A549 (cell line): Measurements from ENCODE around the gene REEP6. TPM values are rescaled to one million over a fixed set of nuclear protein-coding genes. Genes with fewer than 3 reads are reported as not detected.

Experiments used
- ATAC-seq, 2 experiments: fragments of 200-7000 bp in 1 of 2; fragments of >200 bp in 1 of 2; cut with Nextera tagmentation in 1 of 2; cut with Tn5 transposase in 1 of 2; 3 replicates each; pipeline versions ENCODE4 v1.8.0 to v1.9.1; 2018 to 2020; ENCODE audit warnings: mild to moderate bottlenecking in 1 of 2, moderate library complexity in 1 of 2
- CTCF ChIA-PET: fragments of 300-600 bp; sonication (Branson Sonifier 250); formaldehyde crosslinking; extraction: SDS; loops from one replicate; lab custom pipeline; 2021; ENCODE audit warnings: antibody characterized with exemption, inconsistent platforms; lab: Yijun Ruan, JAX
- POLR2A ChIA-PET: fragments of 350-600 bp; formaldehyde crosslinking; extraction: SDS; loops from one replicate; lab custom pipeline; 2021; ENCODE audit warnings: antibody characterized with exemption, inconsistent platforms; lab: Yijun Ruan, JAX
- DNase-seq, 2 experiments: peaks; one replicate each; pipeline versions ENCODE4 v3.0.0 to v3.0.0-alpha.2; 2011 to 2016; ENCODE audit warnings: low read depth in 1 of 2, low spot score in 1 of 2
- FAIRE-seq: peaks from 2 replicates; lab custom pipeline; 2011; peaks lifted over from hg19 to GRCh38; lab: Jason Lieb, UNC
- H3K27ac ChIP-seq, 2 experiments: fragments of >200 bp; sonication (Bioruptor Twin); formaldehyde crosslinking; 3 replicates each; pipeline ENCODE4 v1.5.1; 2016 to 2017
- H3K4me1 ChIP-seq: fragments of >200 bp; sonication (Bioruptor Twin); formaldehyde crosslinking; 3 replicates; pipeline ENCODE4 v1.6.1; 2016
- H3K4me2 ChIP-seq: fragments of >200 bp; sonication (Bioruptor Twin); formaldehyde crosslinking; 3 replicates; pipeline ENCODE4 v1.6.1; 2016
- H3K4me3 ChIP-seq: fragments of >200 bp; sonication (Bioruptor Twin); formaldehyde crosslinking; 3 replicates; pipeline ENCODE4 v1.5.1; 2016
- H3K9me3 ChIP-seq: fragments of >200 bp; sonication (Bioruptor Twin); formaldehyde crosslinking; 3 replicates; pipeline ENCODE4 v1.6.1; 2016
- CBX2 ChIP-seq: fragments of 200-600 bp; sonication (generic); IDR thresholded peaks from 2 replicates; pipeline ENCODE4 v1.6.1; 2016; ENCODE audit warnings: low read depth, mild to moderate bottlenecking, borderline replicate concordance
- CHD4 ChIP-seq: fragments of 200-600 bp; sonication (generic); IDR thresholded peaks from 2 replicates; pipeline ENCODE4 v1.6.1; 2016; ENCODE audit warnings: antibody characterized with exemption, mild to moderate bottlenecking, borderline replicate concordance
- EHMT2 ChIP-seq: fragments of 200-600 bp; sonication (generic); IDR thresholded peaks from 2 replicates; pipeline ENCODE4 v1.6.1; 2016; ENCODE audit warnings: antibody characterized with exemption, low read depth, mild to moderate bottlenecking, moderate library complexity
- ELK1 ChIP-seq: fragments of 150-350 bp; IDR thresholded peaks from 2 replicates; pipeline ENCODE4 v1.6.1; 2014; ENCODE audit warnings: low read depth, mild to moderate bottlenecking, low read length
- ESRRA ChIP-seq: fragments of 150-350 bp; IDR thresholded peaks from 2 replicates; pipeline ENCODE4 v1.6.1; 2014; ENCODE audit warnings: mild to moderate bottlenecking, low read length, borderline replicate concordance
- FOXS1 ChIP-seq: fragments of 250-450 bp; sonication (Bioruptor Pico); IDR thresholded peaks from 2 replicates; pipeline ENCODE4 v1.5.0; 2020; ENCODE audit warnings: mild to moderate bottlenecking, moderate library complexity
- HDAC2 ChIP-seq: fragments of 200-600 bp; sonication (generic); IDR thresholded peaks from 2 replicates; pipeline ENCODE4 v1.6.1; 2016
- HOXB5 ChIP-seq: fragments of 250-450 bp; sonication (Bioruptor Pico); IDR thresholded peaks from 2 replicates; pipeline ENCODE4 v1.5.0; 2020; ENCODE audit warnings: mild to moderate bottlenecking, moderate library complexity
- KDM1A ChIP-seq: fragments of 200-600 bp; sonication (generic); IDR thresholded peaks from 2 replicates; pipeline ENCODE4 v1.6.1; 2016; ENCODE audit warnings: low read depth, mild to moderate bottlenecking
- MAZ ChIP-seq: fragments of 150-350 bp; IDR thresholded peaks from 2 replicates; pipeline ENCODE4 v1.6.1; 2014; ENCODE audit warnings: antibody characterized with exemption, low read depth, low read length, borderline replicate concordance
- MYC ChIP-seq: IDR thresholded peaks from 2 replicates; pipeline ENCODE4 v1.6.1; 2012; ENCODE audit warnings: mild to moderate bottlenecking, inconsistent platforms, low read length, improper control_type of control experiment, borderline replicate concordance
- NPAS2 ChIP-seq: fragments of 250-450 bp; sonication (Bioruptor Pico); IDR thresholded peaks from 2 replicates; pipeline ENCODE4 v1.8.0; 2022; ENCODE audit warnings: mild to moderate bottlenecking, moderate library complexity, borderline replicate concordance
- POLR2AphosphoS2 ChIP-seq: conservative IDR thresholded peaks from 2 replicates; pipeline ENCODE4 v1.6.1; 2012; ENCODE audit warnings: low read length, improper control_type of control experiment, inconsistent platforms
- RAD21 ChIP-seq, 2 experiments: fragments of >200 bp in 1 of 2; sonication (Bioruptor Twin) in 1 of 2; formaldehyde crosslinking in 1 of 2; IDR thresholded peaks in 1 of 2; conservative IDR thresholded peaks in 1 of 2; 2 replicates in 1 of 2; 3 replicates in 1 of 2; pipeline ENCODE4 v1.6.1; 2012 to 2018; ENCODE audit warnings: inconsistent platforms in 1 of 2
- RARB ChIP-seq: fragments of 250-450 bp; sonication (Bioruptor Pico); IDR thresholded peaks from 2 replicates; pipeline ENCODE4 v1.8.0; 2021; ENCODE audit warnings: mild to moderate bottlenecking, moderate library complexity
- RCOR1 ChIP-seq: fragments of 150-350 bp; IDR thresholded peaks from 2 replicates; pipeline ENCODE4 v1.6.1; 2014; ENCODE audit warnings: antibody characterized with exemption, low read length, low read depth
- RNF2 ChIP-seq: fragments of 200-600 bp; sonication (generic); IDR thresholded peaks from 2 replicates; pipeline ENCODE4 v1.6.1; 2016; ENCODE audit warnings: low read depth, mild to moderate bottlenecking, antibody characterized with exemption, moderate library complexity, borderline replicate concordance
- USF2 ChIP-seq: fragments of 450-650 bp; IDR thresholded peaks from 2 replicates; pipeline ENCODE4 v1.6.1; 2014; ENCODE audit warnings: antibody characterized with exemption
- ZFP36 ChIP-seq: fragments of 450-650 bp; IDR thresholded peaks from 2 replicates; pipeline ENCODE4 v1.6.1; 2014; ENCODE audit warnings: borderline replicate concordance; ENCODE audit not compliant: partially characterized antibody
- ZSCAN20 ChIP-seq: fragments of 250-450 bp; sonication (Bioruptor Pico); IDR thresholded peaks from 2 replicates; pipeline ENCODE4 v1.8.0; 2022; ENCODE audit warnings: mild to moderate bottlenecking, moderate library complexity
- WGBS: methylation state at CpG from one replicate; pipeline ENCODE4 v1.1.6; 2017; ENCODE audit errors: missing lambda C conversion rate; 5-methylcytosine and 5-hydroxymethylcytosine counted together
- polyA plus RNA-seq, 4 experiments: library from polyadenylated mRNA; depleted of rRNA in 3 of 4; stranded (reverse); fragments of >200 nt; fragmentation: RNase III in 1 of 4; extraction: RNeasy Plus Mini Kit Qiagen cat#74134 plus additional on column Dnase treatment in 1 of 4; gene quantifications; 2 replicates in 3 of 4; 3 replicates in 1 of 4; pipeline ENCODE4 v1.2.3, GENCODE V29; 2011 to 2017
- TF ChIP-seq, protein P1 (sequence below): fragments of 250-450 bp; sonication (Bioruptor Pico); IDR thresholded peaks from 2 replicates; pipeline ENCODE4 v1.5.0; 2021; ENCODE audit warnings: mild to moderate bottlenecking, moderate library complexity, borderline replicate concordance
- TF ChIP-seq, protein P2 (sequence below): IDR thresholded peaks from 2 replicates; pipeline ENCODE4 v1.6.1; 2012; ENCODE audit warnings: low read depth, borderline replicate concordance
- TF ChIP-seq, protein P3 (sequence below): fragments of >200 bp; sonication (Bioruptor Twin); formaldehyde crosslinking; IDR thresholded peaks from 3 replicates; pipeline ENCODE4 v1.6.1; 2016

REEP6 gene
- polyA plus RNA-seq, 2 of the 4 experiments (the other 2 are of a cell fraction), result 1.8 to 4.8 TPM

DNA sequence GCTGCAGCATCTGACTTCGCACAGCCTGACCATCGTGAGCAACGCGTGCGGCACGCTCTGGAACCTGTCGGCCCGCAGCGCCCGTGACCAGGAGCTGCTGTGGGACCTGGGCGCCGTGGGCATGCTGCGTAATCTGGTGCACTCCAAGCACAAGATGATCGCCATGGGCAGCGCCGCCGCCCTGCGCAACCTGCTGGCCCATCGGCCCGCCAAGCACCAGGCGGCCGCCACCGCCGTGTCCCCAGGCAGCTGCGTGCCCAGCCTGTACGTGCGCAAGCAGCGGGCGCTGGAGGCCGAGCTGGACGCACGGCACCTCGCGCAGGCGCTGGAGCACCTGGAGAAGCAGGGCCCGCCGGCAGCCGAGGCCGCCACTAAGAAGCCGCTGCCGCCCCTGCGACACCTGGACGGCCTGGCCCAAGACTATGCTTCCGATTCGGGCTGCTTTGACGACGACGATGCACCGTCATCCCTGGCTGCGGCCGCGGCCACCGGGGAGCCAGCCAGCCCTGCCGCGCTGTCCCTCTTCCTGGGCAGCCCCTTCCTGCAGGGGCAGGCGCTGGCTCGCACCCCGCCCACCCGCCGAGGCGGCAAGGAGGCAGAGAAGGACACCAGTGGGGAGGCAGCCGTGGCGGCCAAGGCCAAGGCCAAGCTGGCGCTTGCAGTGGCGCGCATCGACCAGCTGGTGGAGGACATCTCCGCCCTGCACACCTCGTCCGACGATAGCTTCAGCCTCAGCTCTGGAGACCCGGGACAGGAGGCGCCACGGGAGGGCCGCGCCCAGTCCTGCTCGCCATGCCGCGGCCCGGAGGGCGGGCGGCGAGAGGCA is 25.6 kb upstream of the REEP6 start:
- DNase-seq (no peak), ATAC-seq (no peak), FAIRE-seq (no peak)
- no peaks in the 10 kb centered on the region for H3K9me3 ChIP-seq
- no peak overlapping the region for H3K4me2 ChIP-seq
- no peak overlapping the region for H3K27ac ChIP-seq
- peaks cover 7% of the 10 kb centered on the region for H3K4me1 ChIP-seq
- POLR2A ChIA-PET, result interaction anchor here (1.1 kb wide), 1 partner anchor 13 kb away, joined by 3 read pairs; no protein-coding TSS in a partner anchor
- CTCF ChIA-PET, result interaction anchor here (0.9 to 2.1 kb wide), 6 partner anchors 8 to 49 kb away, joined by 3 to 7 read pairs (median 3); no protein-coding TSS in a partner anchor
- TF ChIP-seq RAD21 (conservative IDR thresholded peaks at IDR 0.05 in 1 of 2, IDR thresholded peaks at IDR 0.05 in 1 of 2) (no peak), KDM1A (no peak), RNF2 (no peak), NPAS2 (CRISPR knock-in tag) (no peak), RCOR1 (no peak), ELK1 (no peak), HOXB5 (CRISPR knock-in tag) (no peak), HDAC2 (no peak)
- TF ChIP-seq, protein P1, sequence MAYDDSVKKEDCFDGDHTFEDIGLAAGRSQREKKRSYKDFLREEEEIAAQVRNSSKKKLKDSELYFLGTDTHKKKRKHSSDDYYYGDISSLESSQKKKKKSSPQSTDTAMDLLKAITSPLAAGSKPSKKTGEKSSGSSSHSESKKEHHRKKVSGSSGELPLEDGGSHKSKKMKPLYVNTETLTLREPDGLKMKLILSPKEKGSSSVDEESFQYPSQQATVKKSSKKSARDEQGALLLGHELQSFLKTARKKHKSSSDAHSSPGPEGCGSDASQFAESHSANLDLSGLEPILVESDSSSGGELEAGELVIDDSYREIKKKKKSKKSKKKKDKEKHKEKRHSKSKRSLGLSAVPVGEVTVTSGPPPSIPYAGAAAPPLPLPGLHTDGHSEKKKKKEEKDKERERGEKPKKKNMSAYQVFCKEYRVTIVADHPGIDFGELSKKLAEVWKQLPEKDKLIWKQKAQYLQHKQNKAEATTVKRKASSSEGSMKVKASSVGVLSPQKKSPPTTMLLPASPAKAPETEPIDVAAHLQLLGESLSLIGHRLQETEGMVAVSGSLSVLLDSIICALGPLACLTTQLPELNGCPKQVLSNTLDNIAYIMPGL (CRISPR knock-in tag), result no peak
- TF ChIP-seq, protein P2, sequence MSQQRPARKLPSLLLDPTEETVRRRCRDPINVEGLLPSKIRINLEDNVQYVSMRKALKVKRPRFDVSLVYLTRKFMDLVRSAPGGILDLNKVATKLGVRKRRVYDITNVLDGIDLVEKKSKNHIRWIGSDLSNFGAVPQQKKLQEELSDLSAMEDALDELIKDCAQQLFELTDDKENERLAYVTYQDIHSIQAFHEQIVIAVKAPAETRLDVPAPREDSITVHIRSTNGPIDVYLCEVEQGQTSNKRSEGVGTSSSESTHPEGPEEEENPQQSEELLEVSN, result no peak
- TF ChIP-seq, protein P3, sequence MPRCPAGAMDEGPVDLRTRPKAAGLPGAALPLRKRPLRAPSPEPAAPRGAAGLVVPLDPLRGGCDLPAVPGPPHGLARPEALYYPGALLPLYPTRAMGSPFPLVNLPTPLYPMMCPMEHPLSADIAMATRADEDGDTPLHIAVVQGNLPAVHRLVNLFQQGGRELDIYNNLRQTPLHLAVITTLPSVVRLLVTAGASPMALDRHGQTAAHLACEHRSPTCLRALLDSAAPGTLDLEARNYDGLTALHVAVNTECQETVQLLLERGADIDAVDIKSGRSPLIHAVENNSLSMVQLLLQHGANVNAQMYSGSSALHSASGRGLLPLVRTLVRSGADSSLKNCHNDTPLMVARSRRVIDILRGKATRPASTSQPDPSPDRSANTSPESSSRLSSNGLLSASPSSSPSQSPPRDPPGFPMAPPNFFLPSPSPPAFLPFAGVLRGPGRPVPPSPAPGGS, result no peak
- TF ChIP-seq, all 56 proteins: peak for 0
- WGBS, result 92% methylated on average over 12 of the region's 83 CpGs
- H3K4me3 ChIP-seq, result no peak overlapping the region

DNA sequence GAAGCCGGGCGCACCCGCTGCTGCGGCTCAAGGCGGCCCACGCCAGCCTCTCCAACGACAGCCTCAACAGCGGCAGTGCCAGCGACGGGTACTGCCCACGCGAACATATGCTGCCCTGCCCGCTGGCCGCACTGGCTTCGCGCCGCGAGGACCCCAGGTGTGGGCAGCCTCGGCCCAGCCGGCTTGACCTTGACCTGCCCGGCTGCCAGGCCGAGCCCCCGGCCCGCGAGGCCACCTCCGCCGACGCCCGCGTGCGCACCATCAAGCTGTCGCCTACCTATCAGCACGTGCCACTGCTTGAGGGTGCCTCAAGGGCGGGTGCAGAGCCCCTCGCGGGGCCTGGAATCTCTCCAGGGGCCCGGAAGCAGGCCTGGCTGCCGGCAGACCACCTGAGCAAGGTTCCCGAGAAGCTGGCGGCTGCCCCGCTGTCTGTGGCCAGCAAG is 24.9 kb upstream of the REEP6 start:
- DNase-seq (no peak), ATAC-seq (no peak), FAIRE-seq (no peak)
- peaks cover 7% of the 10 kb centered on the region for H3K4me1 ChIP-seq
- H3K4me2 ChIP-seq, result no peak overlapping the region
- H3K9me3 ChIP-seq, result no peaks in the 10 kb centered on the region
- H3K27ac ChIP-seq, result no peak overlapping the region
- CTCF ChIA-PET, result interaction anchor here (0.9 to 2.1 kb wide), 7 partner anchors 8 to 48 kb away, joined by 3 to 7 read pairs (median 3); no protein-coding TSS in a partner anchor
- TF ChIP-seq MYC (no peak), USF2 (no peak), CBX2 (no peak), ZFP36 (no peak), ESRRA (no peak), FOXS1 (CRISPR knock-in tag) (no peak), CHD4 (no peak), RARB (no peak), ZSCAN20 (CRISPR knock-in tag) (no peak), POLR2AphosphoS2 (no peak), RAD21 (conservative IDR thresholded peaks at IDR 0.05 in 1 of 2, IDR thresholded peaks at IDR 0.05 in 1 of 2) (no peak), MAZ (no peak), EHMT2 (no peak)
- H3K4me3 ChIP-seq, result no peak overlapping the region
- 98% methylated on average over 24 of the region's 41 CpGs for WGBS
- POLR2A ChIA-PET, result interaction anchor here (1.1 kb wide), 1 partner anchor 13 kb away, joined by 3 read pairs; no protein-coding TSS in a partner anchor
